H1 (cell line): ENCODE data around the gene COL2A1. TPM values are rescaled to one million over a fixed set of nuclear protein-coding genes. Genes with fewer than 3 reads are reported as not detected.

ENCODE experiments used
- BCL11A ChIP-seq, 2 experiments: IDR thresholded peaks; one replicate each; pipeline ENCODE4 v1.6.1; 2011; ENCODE audit warnings: low read depth in 2 of 2, low read length in 2 of 2, mild to moderate bottlenecking in 2 of 2
- CBX8 ChIP-seq: fragments of 300-800, 300-1000 bp; sonication (generic); IDR thresholded peaks from 2 replicates; pipeline ENCODE4 v1.7.1; 2016; ENCODE audit warnings: low read depth, low read length, borderline replicate concordance
- CHD1 ChIP-seq: IDR thresholded peaks from 2 replicates; pipeline ENCODE4 v1.6.1; 2012; ENCODE audit warnings: low read depth, low read length, improper control_type of control experiment
- CHD2 ChIP-seq: IDR thresholded peaks from 2 replicates; pipeline ENCODE4 v1.6.1; 2012; ENCODE audit warnings: low read length, improper control_type of control experiment
- EGR1 ChIP-seq: IDR thresholded peaks from 2 replicates; pipeline ENCODE4 v1.6.1; 2011; ENCODE audit warnings: low read depth, low read length, borderline replicate concordance
- EP300 ChIP-seq, 2 experiments: IDR thresholded peaks; 1 replicate in 1 of 2; 2 replicates in 1 of 2; pipeline ENCODE4 v1.6.1; 2011 to 2012; ENCODE audit warnings: low read depth in 2 of 2, low read length in 2 of 2, mild to moderate bottlenecking in 2 of 2, borderline replicate concordance in 1 of 2, inconsistent platforms in 1 of 2, moderate library complexity in 1 of 2
- GABPA ChIP-seq: IDR thresholded peaks from 2 replicates; pipeline ENCODE4 v1.6.1; 2011; ENCODE audit warnings: mild to moderate bottlenecking, low read length, moderate library complexity, borderline replicate concordance; ENCODE audit not compliant: insufficient read depth
- HDAC2 ChIP-seq, 2 experiments: fragments of 300-600 bp in 1 of 2; sonication (generic) in 1 of 2; IDR thresholded peaks; 2 replicates each; pipeline ENCODE4 v1.6.1; 2011 to 2012; ENCODE audit warnings: low read depth in 2 of 2, low read length in 2 of 2, mild to moderate bottlenecking in 2 of 2, moderate library complexity in 2 of 2, borderline replicate concordance in 1 of 2, inconsistent platforms in 1 of 2
- KDM1A ChIP-seq: fragments of 200-600, 300-600 bp; sonication (generic); IDR thresholded peaks from 2 replicates; pipeline ENCODE4 v1.7.1; 2016; ENCODE audit warnings: mild to moderate bottlenecking, low read length, borderline replicate concordance
- KDM4A ChIP-seq: IDR thresholded peaks from one replicate; pipeline ENCODE4 v1.7.1; 2012; ENCODE audit warnings: low read depth, mild to moderate bottlenecking, moderate library complexity, low read length, inconsistent platforms; ENCODE audit not compliant: severe bottlenecking
- MAFK ChIP-seq: IDR thresholded peaks from 2 replicates; pipeline ENCODE4 v1.6.1; 2012; ENCODE audit warnings: low read depth, mild to moderate bottlenecking, improper control_type of control experiment, low read length
- POLR2A ChIP-seq, 2 experiments: IDR thresholded peaks; 1 replicate in 1 of 2; 2 replicates in 1 of 2; pipeline ENCODE4 v1.6.1; 2011; ENCODE audit warnings: low read depth in 2 of 2, low read length in 2 of 2, mild to moderate bottlenecking in 2 of 2; ENCODE audit errors: control extremely low read depth in 1 of 2
- POU5F1 ChIP-seq: IDR thresholded peaks from 2 replicates; pipeline ENCODE4 v1.6.1; 2011; ENCODE audit warnings: low read depth, mild to moderate bottlenecking, low read length, moderate library complexity
- RFX5 ChIP-seq: IDR thresholded peaks from 2 replicates; pipeline ENCODE4 v1.6.1; 2011; ENCODE audit warnings: low read depth, low read length, improper control_type of control experiment, borderline replicate concordance
- SIN3A ChIP-seq, 2 experiments: IDR thresholded peaks in 1 of 2; conservative IDR thresholded peaks in 1 of 2; 2 replicates each; pipeline ENCODE4 v1.6.1; 2011 to 2012; ENCODE audit warnings: low read length in 2 of 2, improper control_type of control experiment in 1 of 2, low read depth in 1 of 2, mild to moderate bottlenecking in 1 of 2
- SIX5 ChIP-seq: IDR thresholded peaks from 2 replicates; pipeline ENCODE4 v1.6.1; 2011; ENCODE audit warnings: mild to moderate bottlenecking, low read depth, low read length
- SUZ12 ChIP-seq: fragments of 200-600 bp; sonication (generic); IDR thresholded peaks from 2 replicates; pipeline ENCODE4 v1.6.1; 2012; ENCODE audit warnings: mild to moderate bottlenecking, inconsistent platforms, low read length, moderate library complexity, mixed read lengths
- TAF1 ChIP-seq: IDR thresholded peaks from 2 replicates; pipeline ENCODE4 v1.6.1; 2011; ENCODE audit warnings: mild to moderate bottlenecking, low read depth, low read length
- YY1 ChIP-seq: IDR thresholded peaks from 2 replicates; pipeline ENCODE4 v1.6.1; 2011; ENCODE audit warnings: low read depth, mild to moderate bottlenecking, low read length
- polyA plus RNA-seq, 7 experiments: library from polyadenylated mRNA; depleted of rRNA in 3 of 7; stranded (reverse) in 5 of 7; unstranded in 2 of 7; fragments of >200 nt in 5 of 7; fragments of 200-250 nt in 2 of 7; gene quantifications; 1 replicate in 5 of 7; 2 replicates in 1 of 7; 4 replicates in 1 of 7; pipeline versions ENCODE4 v1.2.1 to v1.2.3, GENCODE V29; 2011 to 2013; ENCODE audit warnings: missing spikeins in 2 of 7, mixed read lengths in 2 of 7
- total RNA-seq: library from RNA; stranded (reverse); fragmentation: NEBNext Ultra II Directional; extraction: Animal tissue kit (Norgen Biotek cat#: 25700); gene quantifications from 2 replicates; pipeline ENCODE4 v1.2.1, GENCODE V29; 2021
- TF ChIP-seq, protein P1 (sequence below): IDR thresholded peaks from 2 replicates; pipeline ENCODE4 v1.6.1; 2012; ENCODE audit warnings: inconsistent platforms

COL2A1 gene
- total and polyA plus RNA-seq, 2 of the 8 experiments (the other 6 are each of a cell fraction or from before 2014, with no cell fraction given), result 4.2 to 14.6 TPM

DNA sequence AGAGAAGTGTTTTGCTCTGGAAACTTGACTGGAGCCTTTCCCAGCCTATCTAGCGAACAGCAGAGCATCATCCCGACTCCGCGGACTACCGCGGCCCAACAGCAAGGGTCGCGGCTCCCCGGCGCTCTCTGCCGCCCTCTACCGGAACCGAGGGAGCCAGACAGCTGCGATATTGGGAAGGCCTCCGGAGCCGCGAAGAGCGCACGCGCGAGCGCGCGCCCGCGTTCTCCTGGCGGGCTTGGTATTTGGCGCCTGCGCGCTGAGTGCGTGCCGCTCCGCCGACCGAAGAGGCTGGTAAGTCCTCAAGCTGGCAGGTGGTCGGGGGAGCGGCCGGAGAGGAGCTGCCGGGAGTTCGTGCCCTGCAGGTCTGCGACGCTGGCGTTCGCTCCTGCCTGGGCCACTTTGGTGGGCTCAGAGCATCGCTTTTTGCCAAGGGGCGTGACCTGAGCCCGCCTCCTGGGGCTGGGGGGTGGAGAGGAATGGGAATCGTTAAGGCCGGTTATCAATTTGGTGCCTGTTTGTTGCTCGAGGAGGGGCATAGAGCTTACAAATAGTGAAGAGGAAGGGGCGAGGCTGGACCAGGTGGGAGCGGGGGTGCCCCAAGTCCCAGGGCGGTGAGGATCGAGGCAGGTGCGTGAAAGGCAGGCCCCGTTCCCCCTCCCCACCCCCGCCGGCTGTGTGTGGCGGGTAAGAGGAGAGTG is 40.8 kb downstream of the COL2A1 start, which contains the start of gene TMEM106C (continued):
- no peak for TF ChIP-seq SIX5
- TF ChIP-seq BCL11A (IDR thresholded peaks at IDR 0.05; ENCODE audit: low read depth in 2 of 2, low read length in 2 of 2), result no peak
- no peak for TF ChIP-seq RFX5
- no peak for TF ChIP-seq CHD1
- TF ChIP-seq, protein P1, sequence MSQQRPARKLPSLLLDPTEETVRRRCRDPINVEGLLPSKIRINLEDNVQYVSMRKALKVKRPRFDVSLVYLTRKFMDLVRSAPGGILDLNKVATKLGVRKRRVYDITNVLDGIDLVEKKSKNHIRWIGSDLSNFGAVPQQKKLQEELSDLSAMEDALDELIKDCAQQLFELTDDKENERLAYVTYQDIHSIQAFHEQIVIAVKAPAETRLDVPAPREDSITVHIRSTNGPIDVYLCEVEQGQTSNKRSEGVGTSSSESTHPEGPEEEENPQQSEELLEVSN, result peak; percentile 92
- TF ChIP-seq EP300 (IDR thresholded peaks at IDR 0.05; ENCODE audit: borderline replicate concordance in 1 of 2, low read depth in 2 of 2, low read length in 2 of 2), result peak in 1 of 2 experiments; percentile 44; a peak in 1 of 3 replicates
- 0 out of 2 replicates have a peak, but pooled peaks have one; percentile 32 for TF ChIP-seq TAF1
- TF ChIP-seq KDM4A, result peak; percentile 76
- TF ChIP-seq SIN3A (conservative IDR thresholded peaks at IDR 0.05 in 1 of 2, IDR thresholded peaks at IDR 0.05 in 1 of 2; ENCODE audit: low read depth in 1 of 2, low read length in 2 of 2), result no peak
- no peak for TF ChIP-seq CBX8
- peak; percentile 16; the same call in 1 of the 2 replicates for TF ChIP-seq SUZ12
- 0 out of 2 replicates have a peak, but pooled peaks have one; percentile 9 for TF ChIP-seq YY1
- TF ChIP-seq GABPA, result no peak
- TF ChIP-seq POU5F1, result no peak
- TF ChIP-seq MAFK, result no peak
- no peak for TF ChIP-seq KDM1A
- TF ChIP-seq EGR1, result no peak
- no peak for TF ChIP-seq POLR2A (IDR thresholded peaks at IDR 0.05; ENCODE audit: control extremely low read depth in 1 of 2, low read depth in 2 of 2, low read length in 2 of 2)
- no peak for TF ChIP-seq HDAC2 (IDR thresholded peaks at IDR 0.05; ENCODE audit: borderline replicate concordance in 1 of 2, low read depth in 2 of 2, low read length in 2 of 2)
- 0 out of 2 replicates have a peak, but pooled peaks have one; percentile 10 for TF ChIP-seq CHD2
